Esophagus muscularis mucosa (tissue), 4 donors: ENCODE results near the gene GCKR. TPM values are rescaled to one million over a fixed set of nuclear protein-coding genes. Genes with fewer than 3 reads are reported as not detected.
A peak's percentile ranks its signal among the peaks of the same experiment; 100 is the strongest.

Experiments used
- DNase-seq: peaks from one replicate; pipeline ENCODE4 v3.0.0-alpha.2; 2017; ENCODE audit errors: extremely low spot score
- H3K27ac ChIP-seq, 4 donors: fragments of 200-600 bp; sonication (generic); replicated peaks in 1 of 4; 1 replicate in 3 of 4; 2 replicates in 1 of 4; pipeline ENCODE4 v1.5.1; 2016 to 2019; ENCODE audit warnings: mild to moderate bottlenecking in 1 of 4
- H3K27me3 ChIP-seq, 4 donors: fragments of 200-600 bp; sonication (generic); one replicate each; pipeline versions ENCODE4 v1.5.1 to v1.6.0; 2016 to 2019
- H3K36me3 ChIP-seq, 4 donors: fragments of 200-600 bp; sonication (generic); one replicate each; pipeline ENCODE4 v1.5.1; 2016 to 2019
- H3K4me1 ChIP-seq, 4 donors: fragments of 200-600 bp; sonication (generic); one replicate each; pipeline ENCODE4 v1.5.1; 2016 to 2019
- H3K4me3 ChIP-seq, 4 donors: fragments of 200-600 bp; sonication (generic); 1 replicate in 2 of 4; 2 replicates in 2 of 4; pipeline ENCODE4 v1.5.1; 2016 to 2019; ENCODE audit warnings: mild to moderate bottlenecking in 4 of 4, moderate library complexity in 1 of 4
- H3K9me3 ChIP-seq, 4 donors: fragments of 200-600 bp; sonication (generic); 1 replicate in 3 of 4; 2 replicates in 1 of 4; pipeline ENCODE4 v1.5.1; 2016 to 2019
- CTCF ChIP-seq, 3 experiments: fragments of 200-600 bp in 2 of 3; fragments of 450-650 bp in 1 of 3; sonication (generic) in 2 of 3; IDR thresholded peaks; one replicate each; pipeline ENCODE4 v1.5.1; 2017 to 2019; ENCODE audit warnings: antibody characterized with exemption in 3 of 3, mild to moderate bottlenecking in 2 of 3, moderate library complexity in 1 of 3
- EP300 ChIP-seq: sonication (generic); formaldehyde crosslinking; IDR thresholded peaks from one replicate; pipeline ENCODE4 v1.6.1; 2017; ENCODE audit warnings: antibody characterized with exemption
- POLR2A ChIP-seq: fragments of 450-650 bp; IDR thresholded peaks from one replicate; pipeline ENCODE4 v1.6.1; 2017; ENCODE audit warnings: antibody characterized with exemption, moderate library complexity, mild to moderate bottlenecking, low read depth
- POLR2AphosphoS5 ChIP-seq, 2 donors: sonication (generic); formaldehyde crosslinking; IDR thresholded peaks; one replicate each; pipeline ENCODE4 v1.6.1; 2017; ENCODE audit warnings: antibody characterized with exemption in 2 of 2
- WGBS: methylation state at CpG from one replicate; pipeline ENCODE4 v1.1.5; 2018; 5-methylcytosine and 5-hydroxymethylcytosine counted together
- intact Hi-C: fragments of 100-400 bp; cut with DNase I; formaldehyde crosslinking; loops from one replicate; pipeline ENCODE4 v1.15.1; 2023
- total RNA-seq, 4 donors: library from RNA; depleted of rRNA; stranded (reverse); fragments of >200 nt; gene quantifications; one replicate each; pipeline versions ENCODE4 v1.1.0 to v1.2.1, GENCODE V29; 2016

Gene GCKR
- total RNA-seq, 4 donors from 2014 or later, result 0.23 TPM; not detected in 3

- H3K27ac ChIP-seq, result peak within 1 kb of the TSS; percentile 73 to 82 (median 76)
Observed at GRCh38 chr2:27489498-27490397, 6.9 kb upstream of the GCKR start, which contains the start of gene IFT172. IFT172 (minus strand) TSS chr2:27489743; CDS start chr2:27489653, 90 bp downstream.

GRCh38 chr2:27492557-27492956 is 4.1 kb upstream of the GCKR start:
- TF ChIP-seq POLR2A, result no peak
- no peak for TF ChIP-seq POLR2AphosphoS5 (IDR thresholded peaks at IDR 0.05)
- no peak for TF ChIP-seq CTCF (IDR thresholded peaks at IDR 0.05)
- TF ChIP-seq EP300, result no peak
- H3K27me3 ChIP-seq, result peaks cover 0 to 4% (median 2%) of the 10 kb centered on the region in 4 donors
- H3K36me3 ChIP-seq, result peaks cover 0 to 8% (median 0%) of the 10 kb centered on the region in 4 donors
- H3K27ac ChIP-seq, result no peak overlapping the region
- intact Hi-C loops, result no loop called here
- no peak overlapping the region for H3K4me3 ChIP-seq
- H3K9me3 ChIP-seq, result no peaks in the 10 kb centered on the region
- H3K4me1 ChIP-seq, result peaks cover 10 to 47% (median 36%) of the 10 kb centered on the region in 4 donors
- WGBS, result 89% methylated on average over 4 of the region's 4 CpGs
- no peak for DNase-seq

More at GRCh38 chr2:27489498-27490397, 6.9 kb upstream of the GCKR start, which contains the start of gene IFT172:
- peaks cover 0 to 1% (median 0%) of the 10 kb centered on the region in 4 donors for H3K27me3 ChIP-seq
- WGBS, result 20% methylated on average over 16 of the region's 43 CpGs
- DNase-seq, result peak; percentile 100
- intact Hi-C loops, result loop anchor here (2.0 to 5.0 kb wide), 2 partner anchors 62 to 93 kb away; partner anchors contain the start of genes NRBP1 and ZNF512
- no peak for TF ChIP-seq EP300
- peak; percentile 20 for TF ChIP-seq POLR2A
- no peak for TF ChIP-seq CTCF (IDR thresholded peaks at IDR 0.05)
- TF ChIP-seq POLR2AphosphoS5 (IDR thresholded peaks at IDR 0.05), result peak; percentile 97 to 98
- H3K4me1 ChIP-seq, result peaks cover 10 to 35% (median 29%) of the 10 kb centered on the region in 4 donors
- peak within 1 kb of the TSS; percentile 62 to 70 (median 66) for H3K4me3 ChIP-seq
- no peaks in the 10 kb centered on the region for H3K9me3 ChIP-seq
- peaks cover 0 to 15% (median 7%) of the 10 kb centered on the region in 4 donors for H3K36me3 ChIP-seq

- DNase-seq, result no peak
- intact Hi-C loops, result no loop called here
- peak overlapping the region in 2 of 4 donors; percentile 78 to 79 for H3K4me3 ChIP-seq
- no peak for TF ChIP-seq EP300
- TF ChIP-seq POLR2A, result no peak
- TF ChIP-seq CTCF (IDR thresholded peaks at IDR 0.05), result no peak
- no peaks in the 10 kb centered on the region for H3K9me3 ChIP-seq
- peaks cover 0 to 8% (median 0%) of the 10 kb centered on the region in 4 donors for H3K36me3 ChIP-seq
- peaks cover 0 to 4% (median 2%) of the 10 kb centered on the region in 4 donors for H3K27me3 ChIP-seq
- 95% methylated on average over 10 of the region's 13 CpGs for WGBS
- H3K27ac ChIP-seq, result peak overlapping the region; percentile 63 to 74 (median 70)
- H3K4me1 ChIP-seq, result peaks cover 5 to 35% (median 27%) of the 10 kb centered on the region in 4 donors
Observed at GRCh38 chr2:27493948-27494283, 2.7 kb upstream of the GCKR start.

GRCh38 chr2:27494284-27494943 is 2.2 kb upstream of the GCKR start:
- peaks cover 0 to 8% (median 0%) of the 10 kb centered on the region in 4 donors for H3K36me3 ChIP-seq
- peak overlapping the region; percentile 78 to 93 (median 81) for H3K4me3 ChIP-seq
- no peak for DNase-seq
- WGBS, result 25% methylated on average over 12 of the region's 35 CpGs
- no peaks in the 10 kb centered on the region for H3K9me3 ChIP-seq
- TF ChIP-seq CTCF (IDR thresholded peaks at IDR 0.05), result no peak
- TF ChIP-seq POLR2AphosphoS5 (IDR thresholded peaks at IDR 0.05), result peak; percentile 29 to 70
- TF ChIP-seq POLR2A, result no peak
- TF ChIP-seq EP300, result peak; percentile 52
- intact Hi-C loops, result no loop called here
- peaks cover 3 to 31% (median 22%) of the 10 kb centered on the region in 4 donors for H3K4me1 ChIP-seq
- peaks cover 0 to 4% (median 2%) of the 10 kb centered on the region in 4 donors for H3K27me3 ChIP-seq
- peak overlapping the region; percentile 63 to 74 (median 70) for H3K27ac ChIP-seq
